GM18499 (cell line): ENCODE measurements around the gene KLB.

ENCODE experiments used
- ATAC-seq: cut with Tn5 transposase; IDR thresholded peaks from one replicate; pipeline ENCODE4 v1.9.1; 2021; ENCODE audit warnings: moderate number of reproducible peaks; ENCODE audit not compliant: insufficient read depth, unreplicated experiment

Gene KLB

DNA sequence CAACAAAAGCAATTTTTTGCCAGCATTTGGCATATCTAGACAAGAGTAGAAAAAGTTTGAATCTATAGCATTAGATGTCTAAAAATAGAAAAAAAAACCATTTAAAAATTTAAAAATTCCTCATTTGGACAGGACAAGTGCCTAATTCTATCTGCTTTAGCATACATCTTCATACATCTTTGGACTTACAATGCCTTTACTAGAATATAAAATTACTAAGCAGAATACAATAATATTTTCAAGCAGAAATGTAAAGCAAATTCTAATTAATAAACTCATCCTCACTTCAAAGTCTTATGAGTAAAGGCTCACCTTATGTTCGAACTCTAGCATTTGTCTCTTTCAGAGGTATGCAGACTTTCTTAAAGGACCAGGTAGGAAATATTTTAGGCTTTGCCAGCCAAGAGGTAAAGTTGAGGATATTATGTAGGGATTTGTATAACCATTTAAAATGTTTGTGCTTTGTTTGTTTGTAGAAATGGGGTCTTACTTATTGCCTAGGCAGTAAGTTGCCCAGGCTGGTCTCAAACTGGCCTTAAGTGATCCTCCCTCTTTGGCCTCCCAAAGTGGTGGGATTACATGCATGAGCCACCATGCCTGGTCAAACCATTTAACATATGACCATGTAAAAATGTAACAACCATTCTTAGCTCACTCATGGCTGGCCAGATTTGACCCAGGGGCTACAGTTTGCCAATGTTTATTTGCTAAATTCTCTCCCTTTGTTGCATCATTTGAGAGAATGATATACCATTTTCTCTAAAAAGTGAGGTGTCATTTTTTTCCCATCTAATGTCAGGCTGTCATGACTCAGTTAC, 91.4 kb downstream of the KLB start:
- ATAC-seq = no peak

DNA sequence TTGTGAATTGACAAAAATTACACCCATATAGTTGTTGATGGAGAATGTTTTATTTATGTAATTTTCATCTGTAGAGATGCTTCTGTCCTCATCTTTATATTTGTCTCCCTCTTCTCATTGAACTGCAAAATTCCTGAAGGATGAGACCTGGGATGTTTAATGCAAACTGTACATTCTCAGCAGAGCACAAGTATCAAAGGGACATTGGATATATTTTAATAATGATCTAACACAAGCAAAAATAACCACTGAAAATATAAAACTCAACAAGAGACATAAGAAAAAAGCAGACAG, 91.9 kb downstream of the KLB start:
- ATAC-seq = no peak
